ENCODE measurements around the gene STRAP.

DNA sequence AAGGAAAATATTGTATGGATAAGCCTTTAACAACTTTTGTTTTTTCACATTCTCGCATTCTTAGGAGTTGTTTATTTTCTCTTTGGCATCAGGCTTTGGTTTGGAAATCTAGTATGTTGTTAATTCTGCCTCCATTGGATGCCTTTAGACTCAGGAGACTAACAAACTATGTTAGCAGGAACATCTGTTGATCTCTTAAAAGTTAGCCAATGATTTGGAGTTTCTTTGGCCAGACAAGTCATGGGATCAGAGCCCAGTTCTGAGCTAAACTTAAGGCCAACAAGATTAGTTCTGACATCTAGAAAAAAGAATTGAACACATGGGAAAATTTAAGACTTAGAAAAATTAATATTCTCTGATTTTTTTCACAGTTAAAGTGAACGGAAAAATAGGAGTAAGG, 35.3 kb upstream of the STRAP start:
- TF ChIP-seq, protein P1, sequence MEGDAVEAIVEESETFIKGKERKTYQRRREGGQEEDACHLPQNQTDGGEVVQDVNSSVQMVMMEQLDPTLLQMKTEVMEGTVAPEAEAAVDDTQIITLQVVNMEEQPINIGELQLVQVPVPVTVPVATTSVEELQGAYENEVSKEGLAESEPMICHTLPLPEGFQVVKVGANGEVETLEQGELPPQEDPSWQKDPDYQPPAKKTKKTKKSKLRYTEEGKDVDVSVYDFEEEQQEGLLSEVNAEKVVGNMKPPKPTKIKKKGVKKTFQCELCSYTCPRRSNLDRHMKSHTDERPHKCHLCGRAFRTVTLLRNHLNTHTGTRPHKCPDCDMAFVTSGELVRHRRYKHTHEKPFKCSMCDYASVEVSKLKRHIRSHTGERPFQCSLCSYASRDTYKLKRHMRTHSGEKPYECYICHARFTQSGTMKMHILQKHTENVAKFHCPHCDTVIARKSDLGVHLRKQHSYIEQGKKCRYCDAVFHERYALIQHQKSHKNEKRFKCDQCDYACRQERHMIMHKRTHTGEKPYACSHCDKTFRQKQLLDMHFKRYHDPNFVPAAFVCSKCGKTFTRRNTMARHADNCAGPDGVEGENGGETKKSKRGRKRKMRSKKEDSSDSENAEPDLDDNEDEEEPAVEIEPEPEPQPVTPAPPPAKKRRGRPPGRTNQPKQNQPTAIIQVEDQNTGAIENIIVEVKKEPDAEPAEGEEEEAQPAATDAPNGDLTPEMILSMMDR (conservative IDR thresholded peaks at IDR 0.05; ENCODE audit: low read depth in 2 of 2): no peak
- no peak for TF ChIP-seq CREB1 (CRISPR knock-in tag; IDR thresholded peaks at IDR 0.05; ENCODE audit: low read depth)
- no peak for TF ChIP-seq EZH2 (IDR thresholded peaks at IDR 0.05; ENCODE audit: low read depth, unreplicated experiment)
- TF ChIP-seq, protein P2, sequence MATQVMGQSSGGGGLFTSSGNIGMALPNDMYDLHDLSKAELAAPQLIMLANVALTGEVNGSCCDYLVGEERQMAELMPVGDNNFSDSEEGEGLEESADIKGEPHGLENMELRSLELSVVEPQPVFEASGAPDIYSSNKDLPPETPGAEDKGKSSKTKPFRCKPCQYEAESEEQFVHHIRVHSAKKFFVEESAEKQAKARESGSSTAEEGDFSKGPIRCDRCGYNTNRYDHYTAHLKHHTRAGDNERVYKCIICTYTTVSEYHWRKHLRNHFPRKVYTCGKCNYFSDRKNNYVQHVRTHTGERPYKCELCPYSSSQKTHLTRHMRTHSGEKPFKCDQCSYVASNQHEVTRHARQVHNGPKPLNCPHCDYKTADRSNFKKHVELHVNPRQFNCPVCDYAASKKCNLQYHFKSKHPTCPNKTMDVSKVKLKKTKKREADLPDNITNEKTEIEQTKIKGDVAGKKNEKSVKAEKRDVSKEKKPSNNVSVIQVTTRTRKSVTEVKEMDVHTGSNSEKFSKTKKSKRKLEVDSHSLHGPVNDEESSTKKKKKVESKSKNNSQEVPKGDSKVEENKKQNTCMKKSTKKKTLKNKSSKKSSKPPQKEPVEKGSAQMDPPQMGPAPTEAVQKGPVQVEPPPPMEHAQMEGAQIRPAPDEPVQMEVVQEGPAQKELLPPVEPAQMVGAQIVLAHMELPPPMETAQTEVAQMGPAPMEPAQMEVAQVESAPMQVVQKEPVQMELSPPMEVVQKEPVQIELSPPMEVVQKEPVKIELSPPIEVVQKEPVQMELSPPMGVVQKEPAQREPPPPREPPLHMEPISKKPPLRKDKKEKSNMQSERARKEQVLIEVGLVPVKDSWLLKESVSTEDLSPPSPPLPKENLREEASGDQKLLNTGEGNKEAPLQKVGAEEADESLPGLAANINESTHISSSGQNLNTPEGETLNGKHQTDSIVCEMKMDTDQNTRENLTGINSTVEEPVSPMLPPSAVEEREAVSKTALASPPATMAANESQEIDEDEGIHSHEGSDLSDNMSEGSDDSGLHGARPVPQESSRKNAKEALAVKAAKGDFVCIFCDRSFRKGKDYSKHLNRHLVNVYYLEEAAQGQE (IDR thresholded peaks at IDR 0.05; ENCODE audit: unreplicated experiment): no peak
- TF ChIP-seq POLR2AphosphoS5 (IDR thresholded peaks at IDR 0.05; ENCODE audit: low read depth): no peak
- no peak for TF ChIP-seq EZH2phosphoT487 (IDR thresholded peaks at IDR 0.05; ENCODE audit: unreplicated experiment)
- TF ChIP-seq STAT1 (IDR thresholded peaks at IDR 0.05; ENCODE audit: unreplicated experiment): no peak
- TF ChIP-seq, protein P3, sequence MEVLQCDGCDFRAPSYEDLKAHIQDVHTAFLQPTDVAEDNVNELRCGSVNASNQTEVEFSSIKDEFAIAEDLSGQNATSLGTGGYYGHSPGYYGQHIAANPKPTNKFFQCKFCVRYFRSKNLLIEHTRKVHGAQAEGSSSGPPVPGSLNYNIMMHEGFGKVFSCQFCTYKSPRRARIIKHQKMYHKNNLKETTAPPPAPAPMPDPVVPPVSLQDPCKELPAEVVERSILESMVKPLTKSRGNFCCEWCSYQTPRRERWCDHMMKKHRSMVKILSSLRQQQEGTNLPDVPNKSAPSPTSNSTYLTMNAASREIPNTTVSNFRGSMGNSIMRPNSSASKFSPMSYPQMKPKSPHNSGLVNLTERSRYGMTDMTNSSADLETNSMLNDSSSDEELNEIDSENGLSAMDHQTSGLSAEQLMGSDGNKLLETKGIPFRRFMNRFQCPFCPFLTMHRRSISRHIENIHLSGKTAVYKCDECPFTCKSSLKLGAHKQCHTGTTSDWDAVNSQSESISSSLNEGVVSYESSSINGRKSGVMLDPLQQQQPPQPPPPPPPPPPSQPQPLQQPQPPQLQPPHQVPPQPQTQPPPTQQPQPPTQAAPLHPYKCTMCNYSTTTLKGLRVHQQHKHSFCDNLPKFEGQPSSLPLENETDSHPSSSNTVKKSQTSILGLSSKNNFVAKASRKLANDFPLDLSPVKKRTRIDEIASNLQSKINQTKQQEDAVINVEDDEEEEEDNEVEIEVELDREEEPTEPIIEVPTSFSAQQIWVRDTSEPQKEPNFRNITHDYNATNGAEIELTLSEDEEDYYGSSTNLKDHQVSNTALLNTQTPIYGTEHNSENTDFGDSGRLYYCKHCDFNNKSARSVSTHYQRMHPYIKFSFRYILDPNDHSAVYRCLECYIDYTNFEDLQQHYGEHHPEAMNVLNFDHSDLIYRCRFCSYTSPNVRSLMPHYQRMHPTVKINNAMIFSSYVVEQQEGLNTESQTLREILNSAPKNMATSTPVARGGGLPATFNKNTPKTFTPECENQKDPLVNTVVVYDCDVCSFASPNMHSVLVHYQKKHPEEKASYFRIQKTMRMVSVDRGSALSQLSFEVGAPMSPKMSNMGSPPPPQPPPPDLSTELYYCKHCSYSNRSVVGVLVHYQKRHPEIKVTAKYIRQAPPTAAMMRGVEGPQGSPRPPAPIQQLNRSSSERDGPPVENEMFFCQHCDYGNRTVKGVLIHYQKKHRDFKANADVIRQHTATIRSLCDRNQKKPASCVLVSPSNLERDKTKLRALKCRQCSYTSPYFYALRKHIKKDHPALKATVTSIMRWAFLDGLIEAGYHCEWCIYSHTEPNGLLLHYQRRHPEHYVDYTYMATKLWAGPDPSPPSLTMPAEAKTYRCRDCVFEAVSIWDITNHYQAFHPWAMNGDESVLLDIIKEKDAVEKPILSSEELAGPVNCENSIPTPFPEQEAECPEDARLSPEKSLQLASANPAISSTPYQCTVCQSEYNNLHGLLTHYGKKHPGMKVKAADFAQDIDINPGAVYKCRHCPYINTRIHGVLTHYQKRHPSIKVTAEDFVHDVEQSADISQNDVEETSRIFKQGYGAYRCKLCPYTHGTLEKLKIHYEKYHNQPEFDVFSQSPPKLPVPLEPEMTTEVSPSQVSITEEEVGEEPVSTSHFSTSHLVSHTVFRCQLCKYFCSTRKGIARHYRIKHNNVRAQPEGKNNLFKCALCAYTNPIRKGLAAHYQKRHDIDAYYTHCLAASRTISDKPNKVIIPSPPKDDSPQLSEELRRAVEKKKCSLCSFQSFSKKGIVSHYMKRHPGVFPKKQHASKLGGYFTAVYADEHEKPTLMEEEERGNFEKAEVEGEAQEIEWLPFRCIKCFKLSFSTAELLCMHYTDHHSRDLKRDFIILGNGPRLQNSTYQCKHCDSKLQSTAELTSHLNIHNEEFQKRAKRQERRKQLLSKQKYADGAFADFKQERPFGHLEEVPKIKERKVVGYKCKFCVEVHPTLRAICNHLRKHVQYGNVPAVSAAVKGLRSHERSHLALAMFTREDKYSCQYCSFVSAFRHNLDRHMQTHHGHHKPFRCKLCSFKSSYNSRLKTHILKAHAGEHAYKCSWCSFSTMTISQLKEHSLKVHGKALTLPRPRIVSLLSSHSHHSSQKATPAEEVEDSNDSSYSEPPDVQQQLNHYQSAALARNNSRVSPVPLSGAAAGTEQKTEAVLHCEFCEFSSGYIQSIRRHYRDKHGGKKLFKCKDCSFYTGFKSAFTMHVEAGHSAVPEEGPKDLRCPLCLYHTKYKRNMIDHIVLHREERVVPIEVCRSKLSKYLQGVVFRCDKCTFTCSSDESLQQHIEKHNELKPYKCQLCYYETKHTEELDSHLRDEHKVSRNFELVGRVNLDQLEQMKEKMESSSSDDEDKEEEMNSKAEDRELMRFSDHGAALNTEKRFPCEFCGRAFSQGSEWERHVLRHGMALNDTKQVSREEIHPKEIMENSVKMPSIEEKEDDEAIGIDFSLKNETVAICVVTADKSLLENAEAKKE (CRISPR knock-in tag; IDR thresholded peaks at IDR 0.05): no peak
